ENCODE data around the gene ZDHHC11B. TPM values are rescaled to one million over a fixed set of nuclear protein-coding genes. Genes with fewer than 3 reads are reported as not detected.

ZDHHC11B gene
- total RNA-seq, 4 donors from 2014 or later = 0.24 to 1.2 (median 0.71) TPM

DNA sequence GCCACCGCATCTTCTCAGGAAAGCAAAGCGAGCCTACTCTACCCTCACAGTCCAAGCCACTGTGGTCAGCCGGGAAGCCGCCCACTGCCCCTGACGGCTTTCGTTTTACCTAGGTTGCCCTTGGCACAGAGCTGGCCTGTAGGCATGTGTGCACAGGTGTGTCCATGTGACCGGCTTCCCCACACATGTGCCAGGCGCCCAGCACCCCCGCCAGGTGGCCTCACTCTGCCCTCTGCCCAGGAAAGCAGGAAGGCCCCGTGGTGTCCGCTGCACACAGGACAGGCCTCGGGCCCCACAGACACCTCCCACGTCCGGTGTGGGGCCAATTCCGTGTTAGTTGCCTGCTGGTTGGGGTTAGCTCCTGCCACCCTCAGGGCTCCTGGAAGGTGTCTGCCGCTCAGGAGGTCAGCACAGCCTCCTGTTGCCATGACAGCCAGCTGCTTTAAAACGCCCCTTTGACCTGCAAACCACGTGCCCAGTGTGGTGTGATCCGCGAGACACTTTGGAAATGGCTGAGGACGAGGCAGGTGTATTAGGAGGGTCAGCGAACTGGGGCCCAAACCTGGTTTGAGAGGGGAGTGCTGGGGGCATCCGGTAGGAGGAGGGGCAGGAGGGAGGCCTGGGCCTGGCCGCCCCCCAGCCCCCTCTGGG, 120.1 kb downstream of the ZDHHC11B start:
- Histone ChIP-seq H3K27ac (no peak overlapping the region), H3K9me3 (no peaks in the 10 kb centered on the region), H3K4me1 (no peaks in the 10 kb centered on the region), H3K27me3 (no peaks in the 10 kb centered on the region), H3K4me3 (no peak overlapping the region), H3K36me3 (peaks cover 0 to 31% of the 10 kb centered on the region in 2 donors)
- DNase-seq = no peak
- no peak for ATAC-seq
- intact Hi-C loops (cut with DNase I; ENCODE audit: low total_unique reads) = no loop called here
- in situ Hi-C loops (cut with MboI; ENCODE audit: low sequenced_read_pairs in 4 of 4) = loop anchor here in 1 of 4 donors (10.0 kb wide), 1 partner anchor 240 kb away; no protein-coding TSS in a partner anchor
- no peak for TF ChIP-seq POLR2A (IDR thresholded peaks at IDR 0.05)
- no peak for TF ChIP-seq CTCF (IDR thresholded peaks at IDR 0.05 in 4 of 5, conservative IDR thresholded peaks at IDR 0.05 in 1 of 5)

DNA sequence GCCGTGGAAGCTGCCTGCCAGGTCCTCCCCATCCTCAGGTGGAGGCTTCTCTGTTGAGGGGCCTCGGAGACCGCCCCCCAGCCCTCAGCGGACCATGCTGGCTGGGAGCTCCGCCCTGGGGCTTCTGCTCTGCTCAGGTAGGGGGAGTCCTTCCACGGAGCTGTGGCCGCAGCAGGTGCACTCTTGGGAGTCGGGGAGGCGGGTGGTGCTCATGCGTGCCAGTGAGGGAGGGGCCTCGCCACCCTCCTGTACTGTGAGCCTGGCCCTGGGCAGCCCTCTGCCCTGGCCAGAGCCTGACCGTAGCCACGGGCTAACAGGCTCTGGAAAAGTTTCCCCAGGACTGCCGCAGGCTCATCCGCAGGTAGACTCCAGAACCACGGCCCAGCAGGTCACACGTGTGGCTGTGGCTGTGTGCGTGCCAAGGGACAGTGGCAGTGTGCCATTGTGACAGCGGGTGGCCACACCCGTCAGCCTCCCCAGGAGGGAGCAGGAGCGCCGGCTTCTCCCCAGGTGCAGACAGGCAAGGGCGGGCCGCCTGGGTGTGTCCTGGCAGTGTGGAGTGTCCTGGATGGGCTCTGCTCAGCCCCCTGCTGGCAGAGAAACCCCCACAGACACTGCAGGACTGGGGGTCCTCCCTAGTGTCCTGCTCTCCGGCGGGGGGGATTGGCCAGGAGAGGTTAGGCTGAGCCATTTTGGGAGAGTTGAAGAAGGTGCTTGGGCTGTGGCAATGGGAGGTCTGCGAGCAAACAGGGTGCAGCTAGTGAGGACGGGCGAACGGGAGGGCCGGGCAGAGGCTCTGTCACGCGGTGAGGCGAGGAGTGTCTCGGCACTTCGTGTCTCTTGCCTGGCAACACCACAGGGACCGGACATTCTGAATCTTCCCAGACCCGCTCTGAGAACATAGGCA, 120.8 kb downstream of the ZDHHC11B start:
- in situ Hi-C loops (cut with MboI; ENCODE audit: low sequenced_read_pairs in 4 of 4) = loop anchor here in 1 of 4 donors (10.0 kb wide), 1 partner anchor 241 kb away; no protein-coding TSS in a partner anchor
- ATAC-seq = no peak
- H3K36me3 ChIP-seq = peaks cover 0 to 31% of the 10 kb centered on the region in 2 donors
- no peak overlapping the region for H3K27ac ChIP-seq
- no peaks in the 10 kb centered on the region for H3K9me3 ChIP-seq
- H3K4me3 ChIP-seq = no peak overlapping the region
- H3K27me3 ChIP-seq = no peaks in the 10 kb centered on the region
- DNase-seq = no peak
- intact Hi-C loops (cut with DNase I; ENCODE audit: low total_unique reads) = no loop called here
- no peaks in the 10 kb centered on the region for H3K4me1 ChIP-seq
- TF ChIP-seq CTCF (IDR thresholded peaks at IDR 0.05 in 4 of 5, conservative IDR thresholded peaks at IDR 0.05 in 1 of 5) (no peak), POLR2A (IDR thresholded peaks at IDR 0.05) (no peak)

- no peak overlapping the region for H3K27ac ChIP-seq
- ATAC-seq (no peak), DNase-seq (no peak)
- peaks cover 0 to 31% of the 10 kb centered on the region in 2 donors for H3K36me3 ChIP-seq
- intact Hi-C loops (cut with DNase I; ENCODE audit: low total_unique reads) (no loop called here), in situ Hi-C loops (cut with MboI; ENCODE audit: low sequenced_read_pairs in 4 of 4) (loop anchor here in 1 of 4 donors (10.0 kb wide), 1 partner anchor 242 kb away; no protein-coding TSS in a partner anchor)
- H3K27me3 ChIP-seq = no peaks in the 10 kb centered on the region
- H3K4me3 ChIP-seq = no peak overlapping the region
- TF ChIP-seq POLR2A (IDR thresholded peaks at IDR 0.05) (no peak), CTCF (IDR thresholded peaks at IDR 0.05 in 4 of 5, conservative IDR thresholded peaks at IDR 0.05 in 1 of 5) (no peak)
- no peaks in the 10 kb centered on the region for H3K9me3 ChIP-seq
- no peaks in the 10 kb centered on the region for H3K4me1 ChIP-seq
Observed at GRCh38 chr5:662751-663435, 121.6 kb downstream of the ZDHHC11B start.

DNA sequence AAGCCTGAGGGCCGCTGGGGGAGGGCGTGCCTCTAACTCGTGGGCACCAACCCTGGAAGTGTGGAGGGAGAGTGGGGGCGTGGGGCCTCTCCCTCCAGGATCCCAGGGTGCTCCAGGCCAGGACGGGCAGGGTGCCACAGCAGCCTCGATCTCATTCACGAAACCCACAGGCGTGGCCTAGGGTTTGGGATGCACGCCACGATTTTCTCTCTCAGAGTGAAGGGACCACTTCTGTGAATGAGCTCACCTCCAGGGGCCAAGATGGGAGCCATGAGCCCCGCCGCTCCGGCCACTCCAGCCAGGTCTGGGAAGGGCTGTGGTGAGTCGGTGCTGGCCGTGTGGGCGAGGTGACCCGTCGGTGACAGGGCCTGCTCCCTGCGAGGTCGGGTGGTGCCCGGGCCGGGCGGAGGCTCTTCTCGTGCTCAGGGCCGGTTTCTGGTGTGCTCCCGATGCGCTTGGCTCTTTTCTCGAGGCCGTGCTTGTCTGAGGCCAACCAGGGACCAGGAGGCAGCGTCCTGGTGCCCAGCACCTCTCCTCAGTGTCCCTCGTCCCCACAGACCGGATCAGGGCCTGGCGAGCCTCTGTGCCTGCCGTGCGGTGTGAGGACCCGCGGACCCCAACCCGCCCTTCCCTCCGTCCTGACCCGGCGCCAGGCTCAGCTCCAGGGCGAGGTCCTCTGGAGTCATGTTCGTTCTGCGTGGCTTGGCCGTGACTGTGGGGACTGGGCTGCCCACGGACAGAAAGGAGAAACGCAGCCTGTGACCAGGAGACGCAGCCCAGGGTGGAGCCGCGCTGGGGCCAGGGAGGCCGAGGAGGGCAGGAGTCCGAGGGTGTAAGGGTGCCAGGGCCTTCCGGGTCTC, 122.4 kb downstream of the ZDHHC11B start:
- in situ Hi-C loops (cut with MboI; ENCODE audit: low sequenced_read_pairs in 4 of 4) (loop anchor here in 1 of 4 donors (10.0 kb wide), 1 partner anchor 243 kb away; no protein-coding TSS in a partner anchor), intact Hi-C loops (cut with DNase I; ENCODE audit: low total_unique reads) (no loop called here)
- Histone ChIP-seq H3K27ac (no peak overlapping the region), H3K4me3 (no peak overlapping the region), H3K36me3 (peaks cover 0 to 31% of the 10 kb centered on the region in 2 donors), H3K9me3 (no peaks in the 10 kb centered on the region), H3K4me1 (no peaks in the 10 kb centered on the region), H3K27me3 (no peaks in the 10 kb centered on the region)
- no peak for TF ChIP-seq CTCF (IDR thresholded peaks at IDR 0.05 in 4 of 5, conservative IDR thresholded peaks at IDR 0.05 in 1 of 5)
- no peak for TF ChIP-seq POLR2A (IDR thresholded peaks at IDR 0.05)
- DNase-seq = no peak
- ATAC-seq = no peak

Data from gastrocnemius medialis (tissue), 4 donors.